A673 (cell line): ENCODE results near the gene NHERF1. TPM values are rescaled to one million over a fixed set of nuclear protein-coding genes. Genes with fewer than 3 reads are reported as not detected.

Experiments used
- BruUV-seq: library from RNA; stranded (reverse); fragments of 400-500 nt; replicated peaks from 2 replicates; lab custom pipeline; 2021; lab: Mats Ljungman, UMichigan
- CTCF ChIA-PET: fragments of 300-600 bp; sonication (Branson Sonifier 250); formaldehyde crosslinking; loops from one replicate; lab custom pipeline; 2022; ENCODE audit warnings: antibody characterized with exemption; lab: Charles Lee
- POLR2A ChIA-PET: fragments of 300-600 bp; sonication (Branson Sonifier 250); formaldehyde crosslinking; loops from one replicate; lab custom pipeline; 2022; ENCODE audit warnings: antibody characterized with exemption; ENCODE audit not compliant: low non-redundant PET; lab: Charles Lee
- DNase-seq: peaks from one replicate; pipeline ENCODE4 v3.0.0-alpha.2; 2015; ENCODE audit warnings: low spot score
- H3K27ac ChIP-seq: fragments of 200-600 bp; sonication (generic); 2 replicates; pipeline ENCODE4 v1.5.1; 2016; ENCODE audit warnings: mixed run types, low read depth, mild to moderate bottlenecking, mixed read lengths, antibody characterized with exemption, low read length; ENCODE audit not compliant: poor library complexity, severe bottlenecking
- H3K27me3 ChIP-seq: fragments of 200-600 bp; sonication (generic); replicated peaks from 2 replicates; pipeline ENCODE4 v1.6.1; 2017; ENCODE audit warnings: mixed run types, low read depth, mild to moderate bottlenecking, mixed read lengths, antibody characterized with exemption, low read length; ENCODE audit not compliant: insufficient read depth, poor library complexity
- H3K36me3 ChIP-seq: fragments of 200-600 bp; sonication (generic); 2 replicates; pipeline ENCODE4 v1.6.1; 2016; ENCODE audit warnings: mixed run types, mild to moderate bottlenecking, mixed read lengths, antibody characterized with exemption, low read length; ENCODE audit not compliant: insufficient read depth, poor library complexity, severe bottlenecking
- H3K4me1 ChIP-seq: fragments of 200-600 bp; sonication (generic); 2 replicates; pipeline ENCODE4 v1.6.1; 2017; ENCODE audit warnings: mixed run types, mild to moderate bottlenecking, mixed read lengths, antibody characterized with exemption, low read length; ENCODE audit not compliant: insufficient read depth, poor library complexity, severe bottlenecking
- H3K4me3 ChIP-seq: fragments of 200-600 bp; sonication (generic); 2 replicates; pipeline ENCODE4 v1.5.1; 2016; ENCODE audit warnings: low read depth, mixed run types, mild to moderate bottlenecking, mixed read lengths, low read length; ENCODE audit not compliant: poor library complexity, severe bottlenecking
- H3K9me3 ChIP-seq: fragments of 200-600 bp; sonication (generic); 2 replicates; pipeline ENCODE4 v1.6.1; 2016; ENCODE audit warnings: mixed run types, low read depth, mild to moderate bottlenecking, mixed read lengths, antibody characterized with exemption, low read length; ENCODE audit not compliant: poor library complexity, severe bottlenecking
- EZH2 ChIP-seq: fragments of 200-600 bp; sonication (generic); IDR thresholded peaks from 2 replicates; pipeline ENCODE4 v1.6.1; 2017; ENCODE audit warnings: borderline replicate concordance, low read depth, mild to moderate bottlenecking, mixed read lengths, antibody characterized with exemption, low read length; ENCODE audit not compliant: poor library complexity, severe bottlenecking
- intact Hi-C: fragments of 100-400 bp; cut with micrococcal nuclease; formaldehyde crosslinking; loops from one replicate; pipeline ENCODE4 v1.10.0; 2022; ENCODE audit not compliant: unreplicated experiment
- total RNA-seq: library from RNA; stranded (reverse); gene quantifications from 2 replicates; pipeline ENCODE4 v1.2.3, GENCODE V29; 2021
- TF ChIP-seq, protein P1 (sequence below): fragments of 300-800, 200-600 bp; sonication (generic); conservative IDR thresholded peaks from 2 replicates; pipeline ENCODE4 v1.5.1; 2017; ENCODE audit warnings: low read depth, mild to moderate bottlenecking, antibody characterized with exemption, low read length, moderate library complexity, mixed read lengths

NHERF1 gene
- total RNA-seq, 1 experiment from 2014 or later = 33.8 TPM

- ChIA-PET POLR2A (no interaction called here), CTCF (interaction anchor here (1.1 kb wide), 1 partner anchor 51 kb away, joined by 4 read pairs; no protein-coding TSS in a partner anchor)
- no TSS peak for BruUV-seq
- no peak for TF ChIP-seq EZH2
- TF ChIP-seq, protein P1, sequence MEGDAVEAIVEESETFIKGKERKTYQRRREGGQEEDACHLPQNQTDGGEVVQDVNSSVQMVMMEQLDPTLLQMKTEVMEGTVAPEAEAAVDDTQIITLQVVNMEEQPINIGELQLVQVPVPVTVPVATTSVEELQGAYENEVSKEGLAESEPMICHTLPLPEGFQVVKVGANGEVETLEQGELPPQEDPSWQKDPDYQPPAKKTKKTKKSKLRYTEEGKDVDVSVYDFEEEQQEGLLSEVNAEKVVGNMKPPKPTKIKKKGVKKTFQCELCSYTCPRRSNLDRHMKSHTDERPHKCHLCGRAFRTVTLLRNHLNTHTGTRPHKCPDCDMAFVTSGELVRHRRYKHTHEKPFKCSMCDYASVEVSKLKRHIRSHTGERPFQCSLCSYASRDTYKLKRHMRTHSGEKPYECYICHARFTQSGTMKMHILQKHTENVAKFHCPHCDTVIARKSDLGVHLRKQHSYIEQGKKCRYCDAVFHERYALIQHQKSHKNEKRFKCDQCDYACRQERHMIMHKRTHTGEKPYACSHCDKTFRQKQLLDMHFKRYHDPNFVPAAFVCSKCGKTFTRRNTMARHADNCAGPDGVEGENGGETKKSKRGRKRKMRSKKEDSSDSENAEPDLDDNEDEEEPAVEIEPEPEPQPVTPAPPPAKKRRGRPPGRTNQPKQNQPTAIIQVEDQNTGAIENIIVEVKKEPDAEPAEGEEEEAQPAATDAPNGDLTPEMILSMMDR = no peak
- no peak overlapping the region for H3K27ac ChIP-seq
- no peak for DNase-seq
- no peaks in the 10 kb centered on the region for H3K9me3 ChIP-seq
- H3K27me3 ChIP-seq = no peaks in the 10 kb centered on the region
- intact Hi-C loops = no loop called here
- no peaks in the 10 kb centered on the region for H3K36me3 ChIP-seq
- H3K4me3 ChIP-seq = no peak overlapping the region
- H3K4me1 ChIP-seq = peaks cover 11% of the 10 kb centered on the region
Observed at GRCh38 chr17:74810699-74811485, 62.5 kb downstream of the NHERF1 start.

DNA sequence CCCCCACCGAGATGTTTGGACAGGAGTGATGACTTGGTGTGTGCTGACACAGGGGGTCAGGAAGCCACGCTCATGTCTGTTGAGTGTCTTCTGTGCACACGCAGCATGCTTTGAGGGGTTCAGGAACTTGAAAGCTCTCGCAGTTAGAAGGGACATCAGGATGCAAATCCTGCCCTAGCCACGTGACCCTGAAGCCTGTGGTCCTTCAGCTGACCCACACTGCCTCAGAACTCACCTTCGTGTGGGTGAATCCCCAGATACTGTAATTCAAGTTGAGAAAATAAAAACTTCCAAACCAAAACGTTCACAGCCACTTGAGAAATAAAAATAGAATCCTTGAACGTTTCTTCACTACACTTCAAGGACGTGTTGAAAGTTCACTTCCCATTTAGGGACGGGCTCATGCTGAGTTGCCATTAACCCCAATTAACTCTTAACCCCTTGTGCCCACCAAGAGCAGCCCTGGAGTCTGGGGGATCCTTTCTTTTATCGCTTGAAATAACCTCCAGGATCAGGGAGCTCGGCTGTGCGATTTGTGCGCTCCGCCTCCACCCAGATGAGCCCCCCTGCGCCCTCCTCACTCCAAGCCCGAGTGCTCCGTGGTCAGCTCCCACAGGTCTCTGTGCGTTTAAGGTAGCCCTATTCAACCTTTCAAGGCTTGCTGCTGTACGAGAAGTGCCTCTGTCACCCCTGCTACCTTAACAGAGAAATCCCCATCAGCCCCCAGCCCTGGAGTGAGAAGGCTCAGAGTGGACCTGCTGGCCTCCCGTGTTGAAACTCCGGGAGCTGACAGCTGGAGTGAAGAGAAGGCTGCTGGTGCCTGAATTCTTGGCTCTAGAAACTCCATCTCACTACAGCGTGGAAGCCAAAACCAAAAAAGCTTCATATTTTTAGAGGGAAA, 63.9 kb downstream of the NHERF1 start:
- Histone ChIP-seq H3K4me1 (peaks cover 23% of the 10 kb centered on the region), H3K27me3 (no peaks in the 10 kb centered on the region), H3K9me3 (no peaks in the 10 kb centered on the region), H3K36me3 (no peaks in the 10 kb centered on the region), H3K4me3 (no peak overlapping the region), H3K27ac (no peak overlapping the region)
- no peak for DNase-seq
- no TSS peak for BruUV-seq
- ChIA-PET CTCF (no interaction called here), POLR2A (no interaction called here)
- TF ChIP-seq, protein P1 = no peak
- TF ChIP-seq EZH2 = no peak
- intact Hi-C loops = no loop called here

DNA sequence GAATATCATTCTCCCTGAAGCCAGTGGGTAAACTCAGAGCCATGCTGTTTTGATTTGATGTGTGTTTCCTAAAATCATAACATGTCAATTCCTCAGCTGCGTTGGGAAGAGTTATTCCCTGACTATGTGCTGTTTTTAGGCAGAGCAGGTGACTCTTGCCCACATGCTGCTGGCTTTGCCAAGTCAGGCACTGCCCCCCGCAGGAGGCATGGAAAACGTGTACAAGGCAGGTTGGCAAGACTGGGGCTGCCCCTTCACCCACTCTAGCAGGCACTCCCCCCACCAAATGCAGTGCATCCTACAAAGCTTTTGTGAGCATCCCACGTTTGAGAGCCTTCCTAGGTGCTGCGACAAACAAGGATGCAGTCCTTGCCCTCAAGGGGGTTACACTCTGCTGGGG, 66.0 kb downstream of the NHERF1 start:
- no peak for DNase-seq
- CTCF ChIA-PET = no interaction called here
- Histone ChIP-seq H3K4me1 (peaks cover 23% of the 10 kb centered on the region), H3K36me3 (no peaks in the 10 kb centered on the region), H3K9me3 (no peaks in the 10 kb centered on the region), H3K27ac (no peak overlapping the region), H3K4me3 (no peak overlapping the region), H3K27me3 (no peaks in the 10 kb centered on the region)
- intact Hi-C loops = no loop called here
- TF ChIP-seq, protein P1 = peak; percentile 39; the same call in 1 of the 2 replicates
- TF ChIP-seq EZH2 = no peak
- BruUV-seq = no TSS peak
- POLR2A ChIA-PET = no interaction called here
